ENCODE measurements around the gene MAN1C1. TPM values are rescaled to one million over a fixed set of nuclear protein-coding genes. Genes with fewer than 3 reads are reported as not detected.

The MAN1C1 gene
- total and polyA plus RNA-seq, 10 of the 15 experiments (the other 5 are each of a cell fraction or from before 2014, with no cell fraction given): 0.12 to 0.56 (median 0.22) TPM; not detected in 3

DNA sequence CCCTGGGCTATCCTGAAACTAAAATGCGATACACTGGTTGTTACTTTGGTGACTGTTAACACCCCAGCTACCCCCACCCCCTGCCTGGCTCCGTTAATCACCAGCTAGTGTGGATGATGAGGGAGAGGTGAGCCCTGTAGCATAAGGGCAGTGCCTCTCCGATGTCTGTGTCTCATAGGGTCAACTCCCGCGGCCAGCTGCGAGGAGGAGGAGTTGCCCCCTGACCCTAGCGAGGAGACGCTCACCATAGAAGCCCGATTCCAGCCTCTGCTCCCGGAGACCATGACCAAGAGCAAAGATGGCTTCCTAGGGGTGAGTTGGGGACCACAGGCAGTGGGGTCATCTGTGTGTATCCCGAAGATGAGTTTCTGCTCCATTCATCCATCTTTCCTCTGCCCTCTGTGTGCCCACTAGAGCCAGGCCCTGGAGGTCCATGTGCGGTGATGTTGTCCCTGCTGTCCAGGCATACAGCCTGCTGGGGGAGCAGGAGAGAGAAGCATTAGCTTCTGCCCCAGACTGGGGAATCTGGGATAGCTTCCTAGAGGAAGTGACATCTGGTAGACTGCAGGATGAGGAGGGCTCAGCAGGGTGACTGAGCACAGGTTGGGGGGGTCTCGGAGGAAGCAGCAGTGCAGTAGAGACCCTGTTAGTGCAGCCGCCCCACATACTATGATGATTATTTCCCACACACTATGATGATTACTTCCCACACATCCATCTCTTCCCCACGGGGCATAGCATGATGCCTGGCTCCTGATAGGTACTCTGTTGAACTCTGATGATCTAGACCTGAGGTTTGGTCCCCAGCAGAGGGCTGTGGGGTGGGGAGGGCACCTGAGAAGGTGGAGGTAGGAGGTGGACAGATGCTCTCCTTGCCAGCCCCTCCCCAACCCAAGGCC, 188.6 kb downstream of the MAN1C1 start:
- ChIA-PET POLR2A (interaction anchor here (1.0 to 1.6 kb wide), 2 partner anchors 14 to 266 kb away, joined by 3 to 5 read pairs; partner anchors contain the start of gene MTFR1L), SMC1A (ENCODE audit: uncharacterized antibody, unreplicated experiment) (interaction anchor here (1.1 kb wide), 1 partner anchor 197 kb away, joined by 3 read pairs; no protein-coding TSS in a partner anchor), CTCF (interaction anchor here (0.6 to 1.7 kb wide), 5 partner anchors 18 to 301 kb away, joined by 3 to 6 read pairs (median 4); no protein-coding TSS in a partner anchor), RAD21 (ENCODE audit: unreplicated experiment) (no interaction called here)
- H2AFZ ChIP-seq (ENCODE audit: control insufficient read depth, low read depth, low read length): no peak overlapping the region
- no peaks in the 10 kb centered on the region for H3K36me3 ChIP-seq (ENCODE audit: control insufficient read depth in 2 of 2, insufficient read depth in 2 of 2, low read length in 1 of 2)
- no peaks in the 10 kb centered on the region; the same call in 2 of the 3 replicates for H3K9me3 ChIP-seq (replicated peaks; ENCODE audit: control insufficient read depth, insufficient read depth, low read length)
- no peak overlapping the region for H3K4me3 ChIP-seq
- no peak overlapping the region for H3K27ac ChIP-seq (ENCODE audit: control insufficient read depth, insufficient read depth)
- TF ChIP-seq POLR2A (IDR thresholded peaks at IDR 0.05; ENCODE audit: low read depth, low read length): no peak
- TF ChIP-seq IKZF1 (conservative IDR thresholded peaks at IDR 0.05): no peak
- TF ChIP-seq SREBF2 (IDR thresholded peaks at IDR 0.05; ENCODE audit: low read length): no peak
- no peak for TF ChIP-seq KDM1A (IDR thresholded peaks at IDR 0.05; ENCODE audit: borderline replicate concordance)
- TF ChIP-seq RELA (IDR thresholded peaks at IDR 0.05; ENCODE audit: borderline replicate concordance, partially characterized antibody): no peak
- no peak for TF ChIP-seq HDAC2 (IDR thresholded peaks at IDR 0.05)
- no peak for TF ChIP-seq PBX3 (IDR thresholded peaks at IDR 0.05; ENCODE audit: insufficient replicate concordance, low read depth, low read length)
- no peak for TF ChIP-seq PML (IDR thresholded peaks at IDR 0.05; ENCODE audit: low read length)
- no peak for TF ChIP-seq RB1 (IDR thresholded peaks at IDR 0.05; ENCODE audit: borderline replicate concordance)
- peaks cover 40% of the 10 kb centered on the region for H3K4me1 ChIP-seq (ENCODE audit: control insufficient read depth, insufficient read depth, low read length)
- H3K27me3 ChIP-seq (replicated peaks in 1 of 2; ENCODE audit: control insufficient read depth in 2 of 2, insufficient read depth in 2 of 2, low read length in 1 of 2): no peaks in the 10 kb centered on the region
- no peaks in the 10 kb centered on the region for H3K79me2 ChIP-seq (ENCODE audit: control insufficient read depth, insufficient read depth, low read length)
- H3K9ac ChIP-seq (ENCODE audit: control insufficient read depth, insufficient read depth, low read length): no peak overlapping the region
- 81% methylated on average over 15 of the region's 15 CpGs for WGBS (ENCODE audit: insufficient coverage, insufficient replicate concordance, low lambda C conversion rate, missing lambda C conversion rate)
- no peaks in the 10 kb centered on the region for H4K20me1 ChIP-seq (ENCODE audit: control insufficient read depth, insufficient read depth)
- no TSS peak for BruUV-seq (replicated peaks)
- ATAC-seq (no peak), FAIRE-seq (no peak), DNase-seq (ENCODE audit: low read depth, low spot score) (no peak)
- intact Hi-C loops (cut with micrococcal nuclease; ENCODE audit: unreplicated experiment) (loop anchor here (5.0 to 10.0 kb wide), 2 partner anchors 128 to 560 kb away; partner anchors contain the start of gene RSRP1), in situ Hi-C loops (cut with MboI) (loop anchor here (25.0 kb wide), 1 partner anchor 393 kb away; the partner anchor contains the start of gene RHCE)
- peak overlapping the region; percentile 48 for H3K4me2 ChIP-seq (ENCODE audit: control insufficient read depth, insufficient read depth)

Measured in GM12878 (cell line).